Muscle of leg (tissue), 16 donors: ENCODE data around the gene SUZ12. TPM values are rescaled to one million over a fixed set of nuclear protein-coding genes. Genes with fewer than 3 reads are reported as not detected.
"Not testable (repeated sequence)": the region's sequence is repeated elsewhere in the genome, so short reads cannot be mapped to it uniquely, and the experiment has no call there.

Experiments
- DNase-seq: peaks from one replicate; pipeline ENCODE4 v3.0.0; 2013
- H3K27ac ChIP-seq: one replicate; pipeline ENCODE4 v1.5.1; 2013; ENCODE audit warnings: mild to moderate bottlenecking, low read length, control low read depth
- H3K27me3 ChIP-seq: one replicate; pipeline ENCODE4 v1.6.1; 2013; ENCODE audit warnings: low read length; ENCODE audit not compliant: control insufficient read depth, insufficient read depth
- H3K36me3 ChIP-seq: one replicate; pipeline ENCODE4 v1.6.1; 2013; ENCODE audit warnings: low read length; ENCODE audit not compliant: control insufficient read depth, insufficient read depth
- H3K4me1 ChIP-seq: one replicate; pipeline ENCODE4 v1.6.1; 2013; ENCODE audit warnings: low read length; ENCODE audit not compliant: control insufficient read depth, insufficient read depth
- H3K4me3 ChIP-seq: one replicate; pipeline ENCODE4 v1.5.1; 2013; ENCODE audit warnings: low read length, control low read depth
- H3K9me3 ChIP-seq: replicated peaks from 2 replicates; pipeline ENCODE4 v1.6.1; 2013; ENCODE audit warnings: low read depth, low read length; ENCODE audit not compliant: control insufficient read depth
- WGBS: methylation state at CpG from one replicate; pipeline ENCODE4 v1.1.5; 2013; ENCODE audit warnings: missing lambda C conversion rate; ENCODE audit not compliant: insufficient coverage; 5-methylcytosine and 5-hydroxymethylcytosine counted together
- long read RNA-seq, 11 donors: transcript quantifications; one replicate each; lab custom pipeline, GENCODE V29; 2026
- polyA plus RNA-seq, 8 donors: library from polyadenylated mRNA; unstranded; fragments of 120-200 nt; gene quantifications; one replicate each; pipeline versions ENCODE4 v1.2.1 to v1.2.3, GENCODE V29; 2013; ENCODE audit warnings: inconsistent platforms in 1 of 8, low replicate concordance in 1 of 8; ENCODE audit not compliant: insufficient read length in 8 of 8, insufficient read depth in 1 of 8
- total RNA-seq: library from RNA; stranded (reverse); fragments of 120-200 nt; gene quantifications from one replicate; pipeline ENCODE4 v1.2.4, GENCODE V29; 2013

The SUZ12 gene
- total RNA-seq (13.2 TPM), polyA plus RNA-seq (10 to 100 TPM; 16.8 to 28.1 (median 21.2) TPM)
- long read RNA-seq, donor 1, full-length matches to known transcripts, result 2 of 2 reads
- long read RNA-seq, donor 1, partial matches to known transcripts, result 0 of 2 reads
- long read RNA-seq, donor 1, other reads (novel, unspliced or antisense), result 0 of 2 reads
- long read RNA-seq, donor 2, full-length matches to known transcripts, result 1 of 1 reads
- long read RNA-seq, donor 2, partial matches to known transcripts, result 0 of 1 reads
- long read RNA-seq, donor 2, other reads (novel, unspliced or antisense), result 0 of 1 reads
- long read RNA-seq, donor 3, full-length matches to known transcripts, result 6 of 6 reads
- long read RNA-seq, donor 3, partial matches to known transcripts, result 0 of 6 reads
- long read RNA-seq, donor 3, other reads (novel, unspliced or antisense), result 0 of 6 reads
- long read RNA-seq, donor 4, full-length matches to known transcripts, result 2 of 2 reads
- long read RNA-seq, donor 4, partial matches to known transcripts, result 0 of 2 reads
- long read RNA-seq, donor 4, other reads (novel, unspliced or antisense), result 0 of 2 reads
- long read RNA-seq, donor 5, full-length matches to known transcripts, result 9 of 14 reads
- long read RNA-seq, donor 5, partial matches to known transcripts, result 5 of 14 reads
- long read RNA-seq, donor 5, other reads (novel, unspliced or antisense), result 0 of 14 reads
- long read RNA-seq, donor 6, full-length matches to known transcripts, result 6 of 6 reads
- long read RNA-seq, donor 6, partial matches to known transcripts, result 0 of 6 reads
- long read RNA-seq, donor 6, other reads (novel, unspliced or antisense), result 0 of 6 reads
- long read RNA-seq, donor 7, full-length matches to known transcripts, result 9 of 9 reads
- long read RNA-seq, donor 7, partial matches to known transcripts, result 0 of 9 reads
- long read RNA-seq, donor 7, other reads (novel, unspliced or antisense), result 0 of 9 reads
- long read RNA-seq, donor 8, partial matches to known transcripts, result 0 of 1 reads
- long read RNA-seq, donor 8, other reads (novel, unspliced or antisense), result 0 of 1 reads
- long read RNA-seq, donor 9, full-length matches to known transcripts, result 5 of 5 reads
- long read RNA-seq, donor 9, partial matches to known transcripts, result 0 of 5 reads
- long read RNA-seq, donor 9, other reads (novel, unspliced or antisense), result 0 of 5 reads
- long read RNA-seq, donor 10, full-length matches to known transcripts, result 7 of 18 reads
- long read RNA-seq, donor 10, partial matches to known transcripts, result 11 of 18 reads
- long read RNA-seq, donor 10, other reads (novel, unspliced or antisense), result 0 of 18 reads
- long read RNA-seq, donor 11, full-length matches to known transcripts, result 6 of 6 reads
- long read RNA-seq, donor 11, partial matches to known transcripts, result 0 of 6 reads
- long read RNA-seq, donor 11, other reads (novel, unspliced or antisense), result 0 of 6 reads

DNA sequence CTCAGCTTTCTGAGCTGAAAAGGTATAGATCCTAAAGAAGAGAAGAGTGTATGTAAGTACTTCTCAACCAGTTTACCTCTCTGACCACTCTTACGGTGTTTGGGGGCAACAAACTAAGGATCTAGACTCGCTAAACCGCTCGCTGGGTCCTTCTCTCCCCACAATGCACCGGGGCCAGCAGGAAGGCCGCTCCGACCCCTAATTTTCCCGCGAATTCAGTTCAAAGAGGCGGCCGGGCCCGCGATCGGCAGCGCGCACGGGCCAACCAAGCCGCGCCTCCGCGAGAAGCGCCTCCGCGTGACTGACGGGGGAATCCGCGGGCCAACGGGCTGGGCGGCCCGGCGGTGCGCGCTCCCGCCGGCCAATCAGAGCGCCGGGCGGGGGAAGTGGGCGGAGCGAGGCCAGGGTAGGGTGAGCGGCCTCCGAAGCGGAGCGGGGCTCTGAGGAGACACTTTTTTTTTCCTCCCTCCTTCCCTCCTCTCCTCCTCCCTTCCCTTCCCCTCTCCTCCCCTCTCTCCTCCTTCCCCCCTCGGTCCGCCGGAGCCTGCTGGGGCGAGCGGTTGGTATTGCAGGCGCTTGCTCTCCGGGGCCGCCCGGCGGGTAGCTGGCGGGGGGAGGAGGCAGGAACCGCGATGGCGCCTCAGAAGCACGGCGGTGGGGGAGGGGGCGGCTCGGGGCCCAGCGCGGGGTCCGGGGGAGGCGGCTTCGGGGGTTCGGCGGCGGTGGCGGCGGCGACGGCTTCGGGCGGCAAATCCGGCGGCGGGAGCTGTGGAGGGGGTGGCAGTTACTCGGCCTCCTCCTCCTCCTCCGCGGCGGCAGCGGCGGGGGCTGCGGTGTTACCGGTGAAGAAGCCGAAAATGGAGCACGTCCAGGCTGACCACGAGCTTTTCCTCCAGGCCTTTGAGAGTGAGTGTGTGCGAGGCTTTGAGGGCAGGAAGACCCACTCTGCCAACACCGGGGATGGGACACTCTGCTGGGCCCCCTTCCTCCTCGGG is at the start of gene SUZ12:
Gene SUZ12 (plus strand): TSS at position 393 of the 995 bp plus-strand sequence. CDS start 240 bp downstream, at position 633.
- WGBS, result 1% methylated on average over 27 of the region's 93 CpGs
- Histone ChIP-seq H3K27ac (peak within 1 kb of the TSS; percentile 92), H3K4me3 (peak within 1 kb of the TSS; percentile 78)
- not testable (repeated sequence) for H3K27me3 ChIP-seq, H3K4me1 ChIP-seq, H3K36me3 ChIP-seq, H3K9me3 ChIP-seq
- peak; percentile 95 for DNase-seq

DNA sequence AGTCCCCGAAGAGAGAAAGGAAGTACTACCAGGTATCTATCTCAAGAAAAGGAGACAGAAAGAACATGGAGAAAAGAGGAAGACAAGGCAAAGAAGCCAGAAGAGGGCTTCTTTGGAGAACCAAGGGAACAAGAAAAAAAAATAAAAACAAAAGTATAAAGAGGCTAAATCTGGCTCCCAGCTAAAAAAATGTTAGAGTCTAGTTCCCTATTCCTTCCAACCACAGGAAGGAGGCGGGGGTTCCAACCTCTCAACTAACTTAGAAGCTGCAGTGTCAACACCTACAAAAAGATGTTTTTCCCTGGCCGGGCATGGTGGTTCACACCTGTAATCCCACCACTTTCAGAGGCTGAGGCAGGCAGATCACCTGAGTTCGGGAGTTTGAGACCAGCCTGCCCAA is 48.7 kb upstream of the SUZ12 start:
- peak; percentile 62 for DNase-seq
- no peaks in the 10 kb centered on the region for H3K9me3 ChIP-seq
- no peaks in the 10 kb centered on the region for H3K4me1 ChIP-seq
- 86% methylated on average over 3 of the region's 4 CpGs for WGBS
- peaks cover 69% of the 10 kb centered on the region for H3K36me3 ChIP-seq
- no peak overlapping the region for H3K4me3 ChIP-seq
- no peak overlapping the region for H3K27ac ChIP-seq
- no peaks in the 10 kb centered on the region for H3K27me3 ChIP-seq

DNA sequence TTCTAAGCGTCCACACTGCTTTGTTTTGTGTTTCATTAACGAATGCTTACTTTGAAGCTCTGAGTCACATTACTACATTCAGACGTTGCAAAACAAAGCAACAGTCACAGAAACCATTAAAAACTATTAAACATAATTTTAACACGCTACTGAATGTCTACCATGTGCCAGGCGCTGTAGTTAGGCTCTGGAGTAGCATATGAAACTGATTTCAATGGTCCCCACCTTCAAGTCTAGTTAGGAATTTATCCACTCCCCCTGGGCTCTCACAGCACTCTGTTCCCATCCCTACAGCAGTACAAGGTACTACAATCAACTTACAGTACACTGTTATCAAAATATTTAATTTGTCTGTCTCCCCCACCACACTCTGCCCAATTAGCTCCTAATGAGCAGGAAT is 35.9 kb upstream of the SUZ12 start:
- 0% methylated on average over 2 of the region's 5 CpGs for WGBS
- H3K4me3 ChIP-seq, result peak overlapping the region; percentile 98
- H3K9me3 ChIP-seq, result no peaks in the 10 kb centered on the region
- peaks cover 21% of the 10 kb centered on the region for H3K36me3 ChIP-seq
- peak overlapping the region; percentile 80 for H3K27ac ChIP-seq
- DNase-seq, result peak; percentile 7
- no peaks in the 10 kb centered on the region for H3K27me3 ChIP-seq
- H3K4me1 ChIP-seq, result peaks cover 3% of the 10 kb centered on the region

DNA sequence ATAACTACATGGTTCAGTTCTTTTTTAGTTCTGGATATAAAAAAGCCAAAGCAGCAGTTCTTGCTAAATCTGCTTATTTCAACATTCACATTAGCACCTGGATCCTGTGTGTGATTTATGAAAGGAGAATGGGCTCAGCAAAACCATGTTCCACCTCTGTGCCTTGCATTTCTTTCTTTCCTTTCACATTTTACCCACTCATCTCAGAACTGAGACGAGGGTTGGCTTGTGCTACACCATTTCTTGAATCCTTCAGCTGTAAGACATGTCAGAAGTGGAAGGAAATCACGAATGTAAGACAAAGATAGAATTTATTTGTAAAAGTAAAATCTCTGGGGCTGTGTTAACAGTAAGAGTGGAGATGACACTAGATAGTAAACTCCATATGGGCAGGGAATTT is 34.1 kb upstream of the SUZ12 start:
- peaks cover 14% of the 10 kb centered on the region for H3K36me3 ChIP-seq
- H3K27me3 ChIP-seq, result no peaks in the 10 kb centered on the region
- H3K27ac ChIP-seq, result no peak overlapping the region
- no CpG with 5 or more reads among the region's 2 CpGs for WGBS
- DNase-seq, result no peak
- no peaks in the 10 kb centered on the region for H3K9me3 ChIP-seq
- no peak overlapping the region for H3K4me3 ChIP-seq
- H3K4me1 ChIP-seq, result peaks cover 3% of the 10 kb centered on the region

DNA sequence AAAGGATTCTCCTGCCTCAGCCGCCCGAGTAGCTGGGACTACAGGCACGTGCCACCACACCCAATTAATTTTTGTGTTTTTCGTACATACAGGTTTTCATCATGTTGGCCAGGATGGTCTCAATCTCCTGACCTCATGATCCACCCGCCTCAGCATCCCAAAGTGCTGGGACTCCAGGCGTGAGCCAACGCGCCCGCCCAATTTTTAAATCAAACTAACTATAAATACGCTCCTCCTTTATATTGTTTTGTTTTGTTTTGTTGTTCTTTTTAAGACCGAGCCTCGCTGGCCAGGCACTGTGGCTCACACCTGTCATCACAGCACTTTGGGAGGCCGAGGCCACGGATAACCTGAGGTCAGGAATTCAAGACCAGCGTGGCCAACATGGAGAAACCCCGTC is 33.4 kb upstream of the SUZ12 start:
- peaks cover 9% of the 10 kb centered on the region for H3K36me3 ChIP-seq
- peaks cover 3% of the 10 kb centered on the region for H3K4me1 ChIP-seq
- H3K27me3 ChIP-seq, result no peaks in the 10 kb centered on the region
- H3K27ac ChIP-seq, result no peak overlapping the region
- DNase-seq, result no peak
- no peak overlapping the region for H3K4me3 ChIP-seq
- H3K9me3 ChIP-seq, result no peaks in the 10 kb centered on the region
- WGBS, result 92% methylated on average over 7 of the region's 16 CpGs

DNA sequence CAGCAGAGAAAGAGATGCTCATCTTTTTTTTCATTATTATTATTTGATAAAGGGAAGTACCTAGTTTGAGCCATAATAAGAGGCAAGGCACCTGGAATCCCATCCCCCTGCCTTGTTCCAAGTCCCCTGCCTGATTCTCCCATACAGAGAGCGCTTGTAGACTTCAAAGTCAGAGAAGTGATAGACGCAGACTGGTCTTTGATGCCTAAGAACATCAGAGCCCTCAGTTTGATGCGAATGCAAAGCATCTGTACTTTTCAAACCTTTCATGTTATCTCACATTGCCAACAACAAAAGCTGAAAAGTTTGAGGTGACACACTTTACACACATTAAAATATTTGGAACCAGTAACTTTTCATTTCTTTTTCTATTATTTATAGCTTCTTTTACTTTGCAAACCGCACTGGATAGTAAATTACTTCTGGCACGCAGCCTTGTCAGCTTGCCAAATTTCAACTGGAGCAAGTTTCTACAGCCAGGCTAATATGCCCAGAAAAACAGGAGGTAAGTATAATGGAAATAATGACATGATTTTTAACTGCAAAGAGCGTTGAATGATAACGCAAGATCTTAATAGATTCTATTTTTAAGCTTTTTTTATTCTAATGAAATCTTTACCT is 29.4 kb upstream of the SUZ12 start:
- no peaks in the 10 kb centered on the region for H3K27me3 ChIP-seq
- no peaks in the 10 kb centered on the region for H3K4me1 ChIP-seq
- no peaks in the 10 kb centered on the region for H3K9me3 ChIP-seq
- no peak overlapping the region for H3K27ac ChIP-seq
- no peak overlapping the region for H3K4me3 ChIP-seq
- WGBS, result 37% methylated on average over 2 of the region's 7 CpGs
- H3K36me3 ChIP-seq, result no peaks in the 10 kb centered on the region
- peak; percentile 72 for DNase-seq

DNA sequence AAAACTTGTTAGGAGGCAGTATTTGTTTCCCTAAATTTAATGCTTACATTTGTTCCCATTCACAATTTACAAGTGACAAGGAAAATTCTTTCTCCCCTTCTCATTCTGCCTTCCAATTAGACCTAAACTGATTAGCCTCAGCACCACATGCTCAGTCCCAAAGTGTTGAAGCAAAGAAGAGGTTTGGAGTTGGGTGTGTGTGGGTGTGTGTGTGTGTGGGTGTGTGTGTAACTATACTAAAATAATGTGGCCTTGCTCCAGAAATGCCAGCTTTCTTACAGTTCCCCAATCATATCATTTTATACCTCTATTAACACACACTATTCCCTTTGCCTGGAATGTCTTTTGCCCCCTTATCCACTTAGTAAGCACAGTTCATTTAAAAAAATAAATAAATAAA is 28.4 kb upstream of the SUZ12 start:
- no peak for DNase-seq

DNA sequence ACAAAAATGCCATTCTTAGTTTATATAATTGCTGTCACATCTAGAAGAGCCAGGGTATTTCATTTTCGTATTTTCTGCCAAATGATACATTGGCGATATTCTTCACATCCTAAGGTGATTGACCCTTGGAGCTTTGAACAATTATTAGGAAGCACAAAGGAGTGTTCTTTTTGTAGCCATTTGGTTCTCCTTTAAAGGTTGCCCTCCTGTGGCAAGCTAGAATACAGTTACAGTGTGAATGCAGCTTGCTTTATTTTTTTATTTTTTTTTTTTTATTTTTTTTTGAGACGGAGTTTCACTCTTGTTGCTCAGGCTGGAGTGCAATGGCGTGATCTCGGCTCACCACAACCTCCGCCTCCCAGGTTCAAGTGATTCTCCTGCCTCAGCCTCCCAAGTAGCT is 24.1 kb upstream of the SUZ12 start:
- H3K4me1 ChIP-seq, H3K36me3 ChIP-seq, H3K27ac ChIP-seq, DNase-seq, H3K9me3 ChIP-seq, H3K4me3 ChIP-seq: not testable (repeated sequence)
- H3K27me3 ChIP-seq, result peaks cover 22% of the 10 kb centered on the region
- WGBS, result no CpG with 5 or more reads among the region's 6 CpGs

More for the DNA sequence above, 28.4 kb upstream of the SUZ12 start:
- Histone ChIP-seq H3K9me3 (no peaks in the 10 kb centered on the region), H3K4me1 (no peaks in the 10 kb centered on the region), H3K27ac (no peak overlapping the region), H3K36me3 (no peaks in the 10 kb centered on the region), H3K27me3 (no peaks in the 10 kb centered on the region), H3K4me3 (no peak overlapping the region)
